IMR-90 (cell line): ENCODE data around the gene ATP5PO. TPM values are rescaled to one million over a fixed set of nuclear protein-coding genes. Genes with fewer than 3 reads are reported as not detected.

ENCODE experiments used
- CEBPB ChIP-seq: IDR thresholded peaks from 2 replicates; pipeline ENCODE4 v1.6.1; 2012; ENCODE audit warnings: low read depth, low read length, improper control_type of control experiment
- MXI1 ChIP-seq: IDR thresholded peaks from 2 replicates; pipeline ENCODE4 v1.6.1; 2012; ENCODE audit warnings: low read depth, mild to moderate bottlenecking, low read length, moderate library complexity, borderline replicate concordance
- polyA plus RNA-seq, 3 experiments: library from polyadenylated mRNA; depleted of rRNA; stranded (reverse); fragments of >200 nt; gene quantifications; 2 replicates each; pipeline ENCODE4 v1.2.3, GENCODE V29; 2012; ENCODE audit warnings: low replicate concordance in 1 of 3
- total RNA-seq: library from RNA; depleted of rRNA; stranded (reverse); fragments of >200 nt; gene quantifications from 2 replicates; pipeline ENCODE4 v1.2.3, GENCODE V29; 2012
- TF ChIP-seq, protein P1 (sequence below): fragments of 150-350 bp; IDR thresholded peaks from 2 replicates; pipeline ENCODE4 v1.6.1; 2016; ENCODE audit warnings: low read depth, mild to moderate bottlenecking, low read length, moderate library complexity, borderline replicate concordance
- TF ChIP-seq, protein P2 (sequence below): fragments of 150-350 bp; IDR thresholded peaks from 2 replicates; pipeline ENCODE4 v1.6.1; 2017; ENCODE audit warnings: mild to moderate bottlenecking, antibody characterized with exemption, low read length, low read depth

The ATP5PO gene
- total and polyA plus RNA-seq, 2 of the 4 experiments (the other 2 are of a cell fraction) = 237 to 250 TPM

DNA sequence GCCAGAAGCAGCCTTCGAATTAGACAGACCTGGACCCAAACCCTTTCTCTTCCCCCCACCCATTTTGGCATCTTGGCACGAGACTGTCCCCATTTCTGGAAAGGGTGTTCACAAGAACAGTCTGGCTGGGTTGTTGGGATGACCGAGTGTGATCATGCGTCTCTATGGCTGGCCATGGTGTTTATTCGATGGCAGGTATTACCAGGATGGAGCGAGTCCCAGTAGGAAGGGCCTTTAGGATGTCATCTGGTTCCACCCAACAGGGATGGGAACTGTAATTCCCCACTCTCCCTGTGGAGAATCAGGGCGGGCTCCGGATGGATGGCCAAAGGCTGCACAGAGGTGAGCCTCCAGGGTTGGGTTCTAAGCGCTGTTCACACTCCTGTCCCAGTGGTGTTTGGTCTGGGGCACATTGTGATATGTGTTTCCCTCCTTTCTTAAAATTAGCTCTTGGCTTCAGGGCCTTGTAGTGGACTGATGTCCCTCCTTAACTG, 33.4 kb upstream of the ATP5PO start (continued):
- TF ChIP-seq, protein P1, sequence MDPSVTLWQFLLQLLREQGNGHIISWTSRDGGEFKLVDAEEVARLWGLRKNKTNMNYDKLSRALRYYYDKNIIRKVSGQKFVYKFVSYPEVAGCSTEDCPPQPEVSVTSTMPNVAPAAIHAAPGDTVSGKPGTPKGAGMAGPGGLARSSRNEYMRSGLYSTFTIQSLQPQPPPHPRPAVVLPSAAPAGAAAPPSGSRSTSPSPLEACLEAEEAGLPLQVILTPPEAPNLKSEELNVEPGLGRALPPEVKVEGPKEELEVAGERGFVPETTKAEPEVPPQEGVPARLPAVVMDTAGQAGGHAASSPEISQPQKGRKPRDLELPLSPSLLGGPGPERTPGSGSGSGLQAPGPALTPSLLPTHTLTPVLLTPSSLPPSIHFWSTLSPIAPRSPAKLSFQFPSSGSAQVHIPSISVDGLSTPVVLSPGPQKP = no peak
- TF ChIP-seq, protein P2, sequence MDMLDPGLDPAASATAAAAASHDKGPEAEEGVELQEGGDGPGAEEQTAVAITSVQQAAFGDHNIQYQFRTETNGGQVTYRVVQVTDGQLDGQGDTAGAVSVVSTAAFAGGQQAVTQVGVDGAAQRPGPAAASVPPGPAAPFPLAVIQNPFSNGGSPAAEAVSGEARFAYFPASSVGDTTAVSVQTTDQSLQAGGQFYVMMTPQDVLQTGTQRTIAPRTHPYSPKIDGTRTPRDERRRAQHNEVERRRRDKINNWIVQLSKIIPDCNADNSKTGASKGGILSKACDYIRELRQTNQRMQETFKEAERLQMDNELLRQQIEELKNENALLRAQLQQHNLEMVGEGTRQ = no peak
- TF ChIP-seq CEBPB (no peak), MXI1 (no peak)
